Glutamatergic neuron (in vitro differentiated cells): ENCODE results near the gene SAP30BP. TPM values are rescaled to one million over a fixed set of nuclear protein-coding genes. Genes with fewer than 3 reads are reported as not detected.

Experiments used
- DNase-seq: peaks from one replicate; pipeline ENCODE4 v3.0.0; 2022
- H3K27ac Mint-ChIP-seq: one replicate; pipeline ENCODE4 v1.8.0; 2020; ENCODE audit warnings: mild to moderate bottlenecking, mixed read lengths, inconsistent platforms; ENCODE audit not compliant: unreplicated experiment
- H3K27me3 Mint-ChIP-seq: one replicate; pipeline ENCODE4 v1.8.0; 2020; ENCODE audit warnings: mild to moderate bottlenecking, moderate library complexity, mixed read lengths, inconsistent platforms; ENCODE audit not compliant: unreplicated experiment
- H3K36me3 Mint-ChIP-seq: one replicate; pipeline ENCODE4 v1.8.0; 2020; ENCODE audit warnings: mild to moderate bottlenecking, mixed read lengths, inconsistent platforms; ENCODE audit not compliant: unreplicated experiment
- H3K4me1 Mint-ChIP-seq: one replicate; pipeline ENCODE4 v1.8.0; 2020; ENCODE audit warnings: mild to moderate bottlenecking, low read depth, mixed read lengths, inconsistent platforms; ENCODE audit not compliant: unreplicated experiment
- H3K4me3 Mint-ChIP-seq: one replicate; pipeline ENCODE4 v1.8.0; 2020; ENCODE audit warnings: mild to moderate bottlenecking, mixed read lengths, inconsistent platforms; ENCODE audit not compliant: unreplicated experiment
- H3K9me3 Mint-ChIP-seq: one replicate; pipeline ENCODE4 v1.8.0; 2020; ENCODE audit warnings: mild to moderate bottlenecking, moderate library complexity, mixed read lengths, inconsistent platforms; ENCODE audit not compliant: unreplicated experiment
- CTCF ChIP-seq: fragments of 200-600 bp; sonication (generic); IDR thresholded peaks from one replicate; pipeline ENCODE4 v1.5.0; 2021; ENCODE audit not compliant: partially characterized antibody, unreplicated experiment
- long read RNA-seq: library from polyadenylated mRNA; unstranded; transcript quantifications from one replicate; pipeline ENCODE4 v2.0.0, GENCODE V29; 2020; ENCODE audit not compliant: unreplicated experiment
- total RNA-seq: library from RNA; stranded (reverse); fragmentation: NEBNext Ultra II Directional; extraction: Animal tissue kit (Norgen Biotek cat#: 25700); gene quantifications from one replicate; pipeline ENCODE4 v1.2.1, GENCODE V29; 2021; ENCODE audit not compliant: unreplicated experiment

Gene SAP30BP
- total RNA-seq = 115 TPM
- long read RNA-seq, transcript SAP30BP-225 (11 exons, 2,722 nt) = major isoform, 57 of 71 reads
- long read RNA-seq, partial matches to known transcripts = 1 of 71 reads
- long read RNA-seq, other reads (novel, unspliced or antisense) = 10 of 71 reads

GRCh38 chr17:75666959-75667790 is at the start of gene SAP30BP, which contains the start of gene RECQL5:
SAP30BP (plus strand) TSS chr17:75667338; CDS start chr17:75667373, 35 bp downstream.
RECQL5 (minus strand) TSS chr17:75667154; CDS start chr17:75666557, 597 bp downstream.
- Mint-ChIP-seq H3K4me1 (peaks cover 9% of the 10 kb centered on the region), H3K4me3 (peak within 1 kb of the TSS; percentile 78), H3K27me3 (peaks cover 1% of the 10 kb centered on the region), H3K27ac (no peak within 1 kb of the TSS), H3K9me3 (peaks cover 2% of the 10 kb centered on the region), H3K36me3 (no peaks in the 10 kb centered on the region)
- no peak for TF ChIP-seq CTCF
- peak; percentile 99 for DNase-seq

GRCh38 chr17:75617675-75618074 is 49.5 kb upstream of the SAP30BP start:
- no peaks in the 10 kb centered on the region for H3K4me1 Mint-ChIP-seq
- no peaks in the 10 kb centered on the region for H3K36me3 Mint-ChIP-seq
- no peak for DNase-seq
- TF ChIP-seq CTCF = no peak
- no peaks in the 10 kb centered on the region for H3K27me3 Mint-ChIP-seq
- no peak overlapping the region for H3K27ac Mint-ChIP-seq
- peaks cover 1% of the 10 kb centered on the region for H3K9me3 Mint-ChIP-seq
- no peak overlapping the region for H3K4me3 Mint-ChIP-seq

- H3K36me3 Mint-ChIP-seq = no peaks in the 10 kb centered on the region
- peak; percentile 80 for TF ChIP-seq CTCF
- no peaks in the 10 kb centered on the region for H3K4me1 Mint-ChIP-seq
- peaks cover 3% of the 10 kb centered on the region for H3K9me3 Mint-ChIP-seq
- no peak overlapping the region for H3K4me3 Mint-ChIP-seq
- DNase-seq = peak; percentile 86
- H3K27ac Mint-ChIP-seq = no peak overlapping the region
- peaks cover 4% of the 10 kb centered on the region for H3K27me3 Mint-ChIP-seq
Measured at GRCh38 chr17:75619506-75620431, 47.4 kb upstream of the SAP30BP start.

GRCh38 chr17:75621489-75621888 is 45.6 kb upstream of the SAP30BP start:
- no peak for TF ChIP-seq CTCF
- no peak overlapping the region for H3K27ac Mint-ChIP-seq
- peaks cover 3% of the 10 kb centered on the region for H3K9me3 Mint-ChIP-seq
- H3K4me1 Mint-ChIP-seq = no peaks in the 10 kb centered on the region
- no peaks in the 10 kb centered on the region for H3K36me3 Mint-ChIP-seq
- no peak for DNase-seq
- peaks cover 4% of the 10 kb centered on the region for H3K27me3 Mint-ChIP-seq
- H3K4me3 Mint-ChIP-seq = no peak overlapping the region
